CD4-positive, alpha-beta T cell treated with Interleukin-4 for 4 hours (primary cell): ENCODE results near the gene SNX24.
"Not testable (repeated sequence)": the region's sequence is repeated elsewhere in the genome, so short reads cannot be mapped to it uniquely, and the experiment has no call there.

Source experiments
- DNase-seq: peaks from one replicate; pipeline ENCODE4 v3.0.0-alpha.2; 2020

Gene SNX24

DNA sequence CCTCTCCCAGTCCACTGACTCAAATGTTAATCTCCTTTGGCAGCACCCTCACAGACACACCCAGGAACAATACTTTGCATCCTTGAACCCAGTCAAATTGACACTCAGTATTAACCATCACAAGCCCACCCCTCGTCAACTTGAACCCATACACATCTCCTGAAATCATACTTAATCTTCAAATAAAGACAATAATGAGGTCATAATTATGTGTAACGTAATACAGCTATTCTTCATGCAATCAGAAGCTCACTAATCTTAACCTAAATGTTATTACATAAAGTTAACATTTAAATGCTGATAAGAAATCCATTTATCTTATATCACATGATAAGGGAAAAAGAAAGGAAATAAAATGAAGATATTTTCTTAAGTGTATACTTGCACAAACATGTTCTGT, 125.9 kb downstream of the SNX24 start:
- DNase-seq: no peak

DNA sequence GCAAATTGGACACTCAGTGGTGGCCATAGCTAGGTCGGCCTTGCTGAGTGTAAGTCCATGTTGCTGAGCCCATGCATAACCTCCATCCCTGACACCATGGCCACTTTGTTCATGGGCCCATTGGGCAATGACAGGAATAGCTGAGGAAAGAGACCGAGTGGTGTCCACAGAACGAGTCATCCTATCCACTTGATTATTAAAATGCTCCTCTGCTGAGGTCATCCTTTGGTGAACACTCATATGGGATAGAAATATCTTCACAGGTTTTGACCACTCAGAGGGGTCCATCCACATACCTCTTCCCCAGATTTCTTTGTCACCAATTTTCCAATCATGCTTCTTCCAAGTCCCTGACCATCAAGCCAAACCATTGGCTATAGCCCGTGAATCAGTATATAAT, 127.5 kb downstream of the SNX24 start:
- no peak for DNase-seq

DNA sequence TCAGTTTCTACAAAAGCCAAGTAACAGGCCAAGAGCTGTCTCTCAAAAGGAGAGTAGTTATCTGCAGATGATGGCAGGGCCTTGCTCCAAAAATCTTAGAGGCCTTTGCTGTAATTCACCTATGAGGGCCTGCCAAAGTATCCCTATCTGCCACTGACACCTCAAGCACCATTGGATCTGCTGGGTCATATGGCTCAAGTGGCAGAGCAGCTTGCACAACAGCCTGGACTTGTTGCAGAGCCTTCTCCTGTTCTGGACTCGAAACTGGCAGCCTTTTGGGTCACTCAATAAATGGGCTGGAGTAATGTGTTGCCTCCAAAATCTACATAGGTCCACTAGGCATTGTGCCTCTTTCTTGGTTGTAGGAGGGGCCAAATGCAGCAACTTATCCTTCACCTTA, 128.3 kb downstream of the SNX24 start:
- not testable (repeated sequence) for DNase-seq

DNA sequence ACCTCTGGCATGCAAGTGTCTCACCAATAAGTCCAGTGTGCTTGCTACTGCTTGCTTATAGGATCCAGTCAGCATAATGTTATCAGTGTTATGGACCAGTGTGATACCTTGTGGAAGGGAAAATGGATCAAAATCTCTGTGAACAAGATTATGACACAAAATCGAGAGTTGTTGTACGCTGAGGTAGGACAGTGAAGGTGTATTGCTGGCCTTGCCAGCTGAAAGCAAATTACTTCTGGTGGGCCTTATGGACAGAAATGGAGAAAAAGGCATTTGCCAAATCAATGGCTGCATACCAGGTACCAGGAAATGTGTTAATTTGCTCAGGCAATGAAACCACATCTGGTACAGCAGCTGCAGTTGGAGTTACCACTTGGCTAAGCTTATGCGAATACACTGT, 128.8 kb downstream of the SNX24 start:
- not testable (repeated sequence) for DNase-seq

DNA sequence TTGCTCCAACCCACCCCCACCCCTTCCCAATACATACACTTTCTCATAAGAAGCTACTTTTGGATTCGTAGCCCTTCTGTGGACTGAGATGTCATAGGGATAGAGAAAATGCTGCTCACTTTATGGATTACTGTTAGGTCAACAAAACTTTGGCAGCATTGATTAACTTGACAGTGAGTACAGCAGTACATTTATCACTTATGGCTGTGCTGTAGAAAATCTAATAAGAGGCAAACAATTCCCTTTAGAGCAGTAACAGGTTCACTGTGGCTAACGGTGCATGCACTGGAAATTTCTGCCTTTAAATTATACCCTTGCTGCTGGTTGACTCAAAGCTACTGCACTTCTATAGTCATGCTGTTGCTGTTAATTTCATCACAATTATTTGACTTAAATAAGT, 131.9 kb downstream of the SNX24 start:
- no peak for DNase-seq

DNA sequence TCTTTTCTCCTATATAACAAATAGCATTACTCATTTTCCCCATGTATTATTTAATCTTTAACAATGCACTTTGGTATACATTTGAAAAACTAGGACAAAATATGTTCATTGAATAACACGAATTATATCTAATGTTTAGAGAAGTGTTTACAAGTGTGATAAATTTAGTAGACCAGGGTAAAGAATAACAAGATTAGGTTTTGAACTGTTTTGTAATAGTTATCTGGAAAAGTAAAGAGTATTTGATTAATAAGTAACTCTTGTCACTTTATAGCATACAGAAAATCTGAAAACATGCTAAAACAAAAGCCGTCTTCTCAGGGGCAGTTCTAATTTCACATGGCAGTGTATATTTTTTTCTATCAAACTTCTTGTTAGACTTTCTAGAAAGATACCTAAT, 132.7 kb downstream of the SNX24 start:
- DNase-seq: no peak

DNA sequence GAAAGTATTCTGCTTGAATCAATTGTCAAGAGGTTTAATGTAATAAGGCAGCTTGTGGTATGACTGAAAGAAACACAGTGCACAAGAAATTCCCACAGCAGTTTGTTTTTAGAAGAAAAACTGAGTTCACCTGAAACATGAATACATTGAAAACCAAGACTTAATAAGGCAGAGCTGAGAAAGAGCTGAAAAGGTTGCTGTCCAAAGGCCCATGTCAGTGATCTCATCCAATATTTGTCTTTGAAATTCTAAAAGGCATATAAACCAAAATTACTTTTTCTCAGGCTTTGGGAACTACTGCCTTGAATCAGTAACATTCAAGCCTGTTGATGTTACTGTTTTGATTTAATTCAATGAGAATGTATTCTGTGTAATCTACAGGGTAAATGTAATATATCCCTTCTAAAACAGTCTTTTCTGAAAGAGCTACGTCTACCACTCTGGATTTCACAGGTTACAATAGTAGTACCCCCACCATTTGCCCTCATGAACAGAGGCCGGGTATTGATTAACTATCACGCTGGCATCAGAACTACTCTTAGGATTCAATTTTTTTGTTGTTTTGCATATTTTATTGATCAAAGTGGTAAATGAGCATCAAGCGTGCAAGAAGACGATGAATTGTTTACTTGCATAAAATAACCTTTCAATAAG, 133.4 kb downstream of the SNX24 start:
- DNase-seq: no peak

DNA sequence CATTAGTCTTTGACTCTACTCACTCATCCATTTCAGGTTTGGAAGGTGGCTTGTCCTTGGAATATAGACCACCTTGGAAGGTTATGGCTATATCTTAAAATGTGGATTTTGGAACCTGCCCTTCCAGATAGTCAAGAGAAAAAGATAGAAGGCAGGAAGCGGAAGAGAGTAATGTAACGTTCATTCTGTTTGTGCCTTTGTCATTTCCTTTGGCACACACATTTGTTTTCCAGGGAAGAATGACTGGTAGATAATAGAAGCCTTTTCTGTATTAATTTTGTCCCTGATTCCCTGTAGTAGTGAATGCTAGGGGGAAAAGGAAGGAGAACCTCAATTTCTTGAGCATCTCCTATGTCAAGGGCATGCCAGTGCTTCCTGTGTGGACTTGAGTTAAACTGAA, 136.4 kb downstream of the SNX24 start:
- DNase-seq: no peak

DNA sequence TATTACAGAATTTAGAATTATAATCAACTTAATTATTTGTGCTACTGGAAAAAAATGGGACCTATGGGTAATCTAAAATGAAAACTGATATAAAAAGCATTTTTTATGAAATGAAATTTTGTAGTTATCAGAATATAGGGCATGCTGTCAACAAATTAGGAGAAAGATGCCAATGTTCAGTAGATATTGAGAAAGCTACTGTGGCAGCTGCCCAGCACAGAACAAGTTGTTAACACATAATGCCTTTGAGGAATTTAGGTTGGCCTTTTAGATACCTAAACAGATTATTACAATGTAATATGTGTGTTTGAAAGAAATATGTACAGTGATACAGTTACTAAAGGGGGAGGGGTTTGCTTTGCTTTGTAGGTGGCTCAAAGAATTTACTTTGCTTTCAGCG, 137.0 kb downstream of the SNX24 start:
- no peak for DNase-seq

DNA sequence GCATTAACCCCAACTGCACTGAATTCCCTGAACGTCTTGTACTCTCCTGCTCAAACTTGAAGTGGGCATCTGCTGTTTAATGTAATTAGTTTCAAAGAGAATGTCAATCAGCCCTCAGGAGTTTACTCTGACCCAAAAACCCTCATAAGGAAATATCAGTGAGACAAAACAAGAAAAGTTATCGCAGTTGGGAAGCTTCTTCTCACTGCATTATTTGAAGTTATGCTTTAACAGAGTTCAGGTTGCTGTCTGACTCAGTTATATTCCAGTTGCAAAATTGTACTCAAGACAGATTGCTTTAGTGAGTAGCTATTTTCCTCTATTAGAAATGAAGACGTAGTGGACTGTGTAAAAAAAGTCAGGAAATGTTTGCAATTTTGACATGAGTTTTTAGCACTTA, 139.0 kb downstream of the SNX24 start:
- DNase-seq: no peak

DNA sequence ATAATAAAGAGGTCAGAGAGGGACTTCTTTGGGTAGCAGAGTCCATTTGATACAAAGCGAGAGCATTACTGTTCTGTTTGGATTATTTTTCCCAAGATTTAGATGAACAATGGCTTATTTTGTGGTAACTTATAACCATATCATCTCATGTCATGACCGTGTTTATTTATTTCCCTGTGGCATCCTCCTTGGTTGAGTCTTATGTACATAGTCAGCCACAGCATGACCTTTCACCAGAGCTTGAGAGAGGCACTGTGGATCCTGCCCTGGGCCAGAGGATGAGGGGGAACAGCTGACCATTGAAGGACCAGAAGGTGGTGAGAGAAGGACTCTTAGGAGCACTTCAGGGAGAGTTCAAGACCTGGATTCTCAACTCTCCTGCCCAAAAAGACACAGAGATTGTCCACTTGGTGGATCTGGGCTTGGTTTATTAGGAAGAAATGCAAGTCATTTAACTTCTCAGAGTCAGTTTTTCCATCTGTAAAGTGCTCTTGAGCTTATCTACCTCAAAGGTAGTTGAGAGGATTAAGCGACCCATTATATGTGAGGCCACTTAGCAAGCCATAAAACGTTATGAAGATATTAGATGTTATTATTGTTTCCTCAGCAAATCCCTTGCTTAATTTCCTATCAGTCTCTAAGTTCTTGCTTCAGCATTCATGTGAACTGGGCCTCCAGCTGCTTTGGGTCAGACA, 139.7 kb downstream of the SNX24 start:
- no peak for DNase-seq

DNA sequence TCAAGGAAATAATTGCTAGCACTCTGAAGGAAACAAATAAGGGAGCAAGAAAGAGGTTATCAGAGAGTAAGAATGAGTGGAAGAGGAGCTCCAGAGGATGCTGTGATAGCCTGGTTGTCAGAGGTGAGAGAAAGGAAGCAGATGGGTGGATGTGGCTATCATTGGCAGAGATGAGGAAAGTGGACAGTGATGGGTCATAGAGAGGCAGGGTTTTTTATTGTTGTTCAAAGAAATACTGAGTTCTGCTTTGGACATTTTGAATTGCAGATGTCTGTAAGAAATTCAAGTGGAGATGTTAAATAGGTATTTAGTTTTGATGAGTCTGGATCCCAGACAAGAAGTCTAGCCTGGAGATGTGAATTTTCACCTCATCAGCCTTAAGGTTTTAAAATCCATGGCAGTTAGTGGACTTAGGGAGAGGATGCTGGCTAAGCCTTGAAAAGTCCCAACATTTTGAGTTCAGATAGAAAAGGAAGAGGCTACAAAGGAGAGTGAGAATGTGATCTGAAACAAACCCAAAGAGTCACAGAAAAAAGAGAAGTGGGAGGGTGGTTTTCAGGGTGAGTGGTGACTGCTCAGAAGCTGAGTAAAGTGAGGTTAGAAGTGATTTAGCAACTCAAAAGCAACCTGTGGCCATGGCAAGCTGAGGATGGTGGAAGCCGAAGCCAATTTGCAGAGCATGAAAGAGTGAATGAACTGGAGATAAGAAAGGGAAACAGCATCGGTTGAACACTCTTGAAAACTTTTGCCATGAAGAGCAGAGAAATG, 140.7 kb downstream of the SNX24 start:
- no peak for DNase-seq

DNA sequence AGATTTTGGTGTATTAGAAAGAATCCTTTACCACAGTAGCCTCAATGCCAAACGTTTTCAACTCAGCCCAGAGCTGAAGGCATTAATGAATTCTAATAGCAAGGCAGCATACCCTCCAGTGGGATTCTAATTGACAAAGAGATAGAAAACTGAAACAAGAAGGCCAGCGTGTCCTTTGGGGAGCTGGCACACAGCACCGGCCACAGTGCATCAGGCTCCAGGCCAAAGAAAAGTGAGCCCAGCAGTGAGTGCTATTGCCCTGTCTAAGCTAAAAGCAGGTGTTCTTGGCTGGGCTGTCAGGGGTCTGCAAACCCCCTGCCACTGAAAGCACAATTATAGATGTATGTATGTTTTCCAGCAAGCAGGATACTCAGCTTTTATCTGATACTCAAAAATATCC, 150.7 kb downstream of the SNX24 start:
- no peak for DNase-seq

DNA sequence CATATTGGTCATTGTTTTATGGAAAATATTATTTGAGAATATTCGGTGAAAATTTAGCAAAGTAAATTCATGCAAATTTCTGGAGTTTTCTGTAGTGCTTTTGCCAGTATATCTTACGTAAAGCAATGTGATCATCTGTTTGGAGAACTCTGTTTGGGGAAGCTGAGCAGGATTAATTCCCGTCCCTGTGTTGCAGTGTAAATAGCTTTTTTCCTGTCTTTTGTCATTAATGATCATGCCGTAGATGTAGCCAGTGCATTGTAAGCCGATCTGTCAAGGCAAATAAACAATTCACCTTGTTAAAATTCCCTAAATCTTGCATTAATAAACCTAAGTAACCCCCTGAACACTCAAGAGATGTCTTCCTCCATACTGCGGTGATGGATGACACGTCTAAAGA, 151.9 kb downstream of the SNX24 start:
- no peak for DNase-seq

DNA sequence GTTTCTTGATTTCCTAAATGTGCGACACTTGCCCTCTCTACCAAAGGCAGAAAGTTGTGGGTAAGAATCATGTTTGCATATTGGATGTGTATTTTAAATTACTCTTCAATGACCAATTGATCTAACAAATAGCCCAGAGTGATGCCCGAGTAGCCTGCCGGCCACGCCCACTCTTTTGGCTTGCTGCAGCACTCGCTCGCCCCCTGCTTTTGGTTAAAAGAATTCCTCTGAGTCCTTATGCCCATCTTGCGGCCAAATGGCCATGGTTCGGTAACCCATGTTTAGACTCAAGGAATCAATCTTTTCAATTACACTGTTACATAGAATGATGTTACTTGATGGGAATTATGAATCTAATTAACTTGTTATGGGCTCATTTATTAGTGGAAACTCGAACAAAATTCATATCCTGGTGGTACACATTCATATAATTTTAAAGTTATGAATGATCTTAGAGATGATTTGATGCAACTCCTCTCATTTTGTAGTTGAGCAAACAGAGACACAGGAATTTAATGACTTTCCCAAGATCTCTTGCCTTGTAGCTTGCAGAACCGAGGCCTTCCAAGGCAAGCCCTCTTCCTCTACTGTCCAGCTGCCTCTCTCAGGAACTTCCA, 154.6 kb downstream of the SNX24 start:
- DNase-seq: no peak

DNA sequence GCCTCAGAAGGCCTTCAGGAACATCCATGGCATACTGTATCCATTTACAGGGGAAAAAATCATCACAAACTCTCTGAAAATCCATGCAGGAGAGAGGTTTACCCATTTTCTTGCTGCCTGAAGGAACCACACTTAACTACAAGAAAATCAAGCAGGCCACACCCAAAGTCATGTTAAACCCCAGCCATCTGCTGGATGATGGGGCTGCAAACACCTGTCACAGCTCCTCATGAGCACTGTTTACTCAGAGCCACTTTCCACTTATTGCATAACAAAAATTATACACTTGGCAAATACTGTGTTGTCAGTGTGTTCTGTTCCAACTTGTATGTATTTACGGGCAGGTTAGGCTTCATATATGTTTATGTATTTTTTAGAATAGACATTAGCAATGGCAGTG, 155.3 kb downstream of the SNX24 start:
- DNase-seq: no peak

DNA sequence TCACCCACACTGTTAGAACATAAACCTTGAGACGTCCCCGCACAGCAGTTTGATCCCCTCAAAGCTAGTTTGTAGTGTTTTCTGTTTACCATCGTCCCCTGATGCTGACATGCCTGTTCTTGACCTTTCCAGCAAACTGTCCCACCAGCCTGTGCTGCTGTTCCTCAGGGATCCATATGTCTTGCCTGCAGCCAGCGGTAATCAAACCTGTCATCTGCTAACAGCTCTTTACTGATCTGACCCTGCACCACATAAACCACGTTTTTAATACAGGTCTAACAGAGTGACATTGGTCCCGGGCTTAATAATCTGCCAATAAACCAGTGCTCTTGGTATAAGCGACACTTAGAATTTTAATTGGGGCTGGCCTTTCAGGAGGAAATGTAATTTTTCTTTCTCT, 156.4 kb downstream of the SNX24 start:
- no peak for DNase-seq

DNA sequence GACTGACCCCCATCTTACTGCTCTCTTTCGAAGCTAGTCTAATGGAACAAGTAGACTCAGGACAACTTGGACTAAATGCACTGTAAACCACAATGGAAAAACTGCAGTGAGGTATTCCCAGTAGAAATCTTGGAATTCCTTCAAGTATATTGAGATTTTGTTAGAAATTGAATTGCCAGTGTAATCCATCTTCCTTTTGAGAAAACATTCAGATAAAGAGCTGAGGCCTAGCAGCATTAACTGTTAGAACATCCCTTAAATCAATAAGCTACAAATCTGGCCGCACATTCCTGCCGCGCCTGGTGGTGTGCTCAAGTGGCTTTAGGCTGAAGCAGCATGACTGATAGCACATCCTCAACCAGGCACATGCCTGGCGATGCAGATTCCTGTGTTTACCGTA, 161.8 kb downstream of the SNX24 start:
- no peak for DNase-seq

DNA sequence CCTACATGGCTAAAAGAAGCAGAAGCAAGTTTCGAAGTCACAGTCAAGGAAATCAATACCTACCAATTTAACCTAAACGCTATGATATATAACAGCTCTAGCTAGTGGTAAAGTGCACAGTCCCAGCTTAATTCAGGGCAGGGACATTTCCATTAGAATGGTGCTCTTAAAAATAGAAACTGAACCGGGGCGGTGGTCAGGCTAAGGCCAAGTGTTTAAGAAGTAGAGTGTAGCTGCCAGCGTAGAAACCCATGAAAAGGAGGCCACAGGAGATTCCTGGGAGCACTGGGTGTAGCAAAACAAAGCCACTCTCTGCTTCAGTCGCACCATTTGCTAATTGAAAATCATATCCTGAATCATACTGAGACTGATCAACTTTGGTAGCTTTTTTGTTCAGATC, 162.3 kb downstream of the SNX24 start:
- DNase-seq: no peak

DNA sequence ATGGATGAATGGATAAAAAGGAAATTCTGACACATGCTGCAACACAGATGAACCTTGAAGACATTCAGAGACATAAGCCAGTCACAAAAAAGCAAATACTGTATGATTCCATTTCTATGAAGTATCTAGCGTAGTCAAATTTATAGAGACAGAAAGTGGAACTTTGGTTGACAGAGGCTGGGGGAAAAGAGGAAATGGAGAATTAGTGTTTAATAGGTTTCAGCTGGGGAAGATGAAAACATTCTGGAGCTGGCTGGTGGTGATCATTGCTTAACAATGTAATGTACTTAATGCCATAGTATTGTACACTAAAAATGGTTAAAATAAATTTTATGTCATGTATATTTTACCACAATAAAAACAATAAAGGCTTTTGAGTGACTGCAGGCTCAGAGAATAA, 166.9 kb downstream of the SNX24 start:
- DNase-seq: no peak

DNA sequence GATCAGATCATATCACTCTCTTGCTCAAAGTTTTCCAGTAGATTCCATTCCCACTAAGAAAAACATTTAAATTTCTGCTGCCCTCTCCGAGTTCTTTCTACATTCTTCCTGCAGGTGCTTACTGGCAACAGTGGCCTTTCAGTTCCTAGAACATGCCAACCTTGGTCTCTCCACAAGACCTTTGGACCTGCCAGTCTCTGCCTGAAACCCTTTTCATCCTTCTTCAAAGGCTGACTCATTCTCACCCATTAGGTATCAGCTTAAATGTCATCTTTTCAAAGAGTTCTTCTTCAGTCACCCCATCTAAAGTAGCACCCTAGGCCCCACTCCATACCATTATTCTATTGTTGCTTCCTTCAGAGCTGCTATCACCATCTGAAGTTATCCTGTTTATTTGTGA, 169.3 kb downstream of the SNX24 start:
- no peak for DNase-seq

DNA sequence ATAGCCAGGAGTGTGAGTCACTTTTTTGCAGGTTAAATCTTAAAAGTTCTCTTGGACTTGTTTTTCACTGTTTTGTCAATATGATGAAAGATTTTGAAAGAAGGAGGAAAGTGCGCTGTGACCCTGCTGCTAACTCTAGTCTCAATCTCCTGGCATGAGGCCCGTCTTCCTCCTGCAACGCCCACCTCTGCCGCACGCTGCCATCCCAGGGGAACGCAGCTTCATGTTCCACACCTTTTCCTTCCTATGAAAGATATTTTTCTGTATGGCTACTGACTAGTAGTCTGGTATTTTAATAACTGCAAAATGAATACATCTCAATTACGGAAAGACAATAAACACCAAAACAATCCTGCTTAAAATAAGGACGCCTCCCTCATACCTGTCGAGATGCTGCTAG, 182.8 kb downstream of the SNX24 start:
- no peak for DNase-seq

DNA sequence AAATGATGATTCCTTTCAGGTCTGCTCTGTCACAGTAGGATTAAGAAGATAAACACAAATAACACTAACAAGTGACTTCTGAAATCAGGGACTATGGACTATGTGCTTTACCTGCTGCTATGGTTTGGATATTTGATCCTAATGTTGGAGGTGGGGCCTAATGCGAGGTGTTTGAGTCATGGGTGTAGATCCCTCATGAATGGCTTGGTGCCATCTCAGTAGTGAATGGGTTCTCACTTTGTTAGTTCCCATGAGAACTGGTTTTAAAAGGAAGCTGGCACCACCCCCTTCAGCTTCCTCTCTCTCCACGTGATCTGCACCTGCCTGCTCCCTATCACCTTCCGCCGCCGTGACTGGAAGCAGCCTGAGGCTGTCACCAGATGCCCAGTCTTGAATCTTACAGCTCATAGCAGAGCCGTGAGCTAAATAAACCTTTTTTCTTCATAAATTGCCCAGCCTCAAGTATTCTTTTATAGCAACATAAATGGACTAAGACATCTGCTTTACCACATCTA, 187.8 kb downstream of the SNX24 start:
- no peak for DNase-seq
